CMK (cell line): ENCODE data around the gene IL1R1.
"Not testable (repeated sequence)": the region's sequence is repeated elsewhere in the genome, so short reads cannot be mapped to it uniquely, and the experiment has no call there.

Source experiments
- DNase-seq: peaks from one replicate; pipeline ENCODE4 v3.0.0-alpha.2; 2010; ENCODE audit warnings: low read depth

IL1R1 gene

GRCh38 chr2:102111823-102112222, 30.7 kb upstream of the IL1R1 start:
- DNase-seq, result no peak

- no peak for DNase-seq
These were observed 30.3 kb upstream of the IL1R1 start for GRCh38 chr2:102112271-102112670.

- DNase-seq, result no peak
These were observed 29.6 kb upstream of the IL1R1 start for GRCh38 chr2:102112692-102113665.

- no peak for DNase-seq
These were observed 28.2 kb upstream of the IL1R1 start for GRCh38 chr2:102114290-102114721.

- DNase-seq, result no peak
These were observed 27.6 kb upstream of the IL1R1 start for GRCh38 chr2:102114851-102115497.

- DNase-seq, result no peak
These were observed 25.7 kb upstream of the IL1R1 start for GRCh38 chr2:102116630-102117471.

- no peak for DNase-seq
These were observed 25.1 kb upstream of the IL1R1 start for GRCh38 chr2:102117472-102117858.

- DNase-seq, result no peak
These were observed 23.3 kb upstream of the IL1R1 start for GRCh38 chr2:102119255-102119654.

GRCh38 chr2:102120261-102120660, 22.3 kb upstream of the IL1R1 start:
- DNase-seq, result no peak

- no peak for DNase-seq
These were observed 21.8 kb upstream of the IL1R1 start for GRCh38 chr2:102120701-102121159.

GRCh38 chr2:102122115-102122514, 20.4 kb upstream of the IL1R1 start:
- DNase-seq, result no peak

- no peak for DNase-seq
These were observed 19.6 kb upstream of the IL1R1 start for GRCh38 chr2:102122909-102123308.

GRCh38 chr2:102124421-102124820, 18.1 kb upstream of the IL1R1 start:
- DNase-seq, result not testable (repeated sequence)

- DNase-seq, result no peak
These were observed 16.4 kb upstream of the IL1R1 start for GRCh38 chr2:102126169-102126568.

GRCh38 chr2:102126660-102127059, 15.9 kb upstream of the IL1R1 start:
- no peak for DNase-seq

- DNase-seq, result no peak
These were observed 13.5 kb upstream of the IL1R1 start for GRCh38 chr2:102129082-102129481.

GRCh38 chr2:102129951-102130646, 12.4 kb upstream of the IL1R1 start:
- peak; percentile 55 for DNase-seq

- DNase-seq, result no peak
These were observed 11.9 kb upstream of the IL1R1 start for GRCh38 chr2:102130647-102130991.

- DNase-seq, result no peak
These were observed 11.0 kb upstream of the IL1R1 start for GRCh38 chr2:102131564-102131963.

- DNase-seq, result no peak
These were observed 5.4 kb upstream of the IL1R1 start for GRCh38 chr2:102137138-102137537.

- peak; percentile 11 for DNase-seq
These were observed 4.2 kb upstream of the IL1R1 start for GRCh38 chr2:102138331-102138730.

- DNase-seq, result no peak
These were observed 2.7 kb upstream of the IL1R1 start for GRCh38 chr2:102139851-102140250.
